T-helper 1 cell treated with Interleukin-12 subunit alpha and Interleukin-12 subunit beta and Interleukin-4 antibody, amounts not matched to agents 30 μg/mL and 1 μg/mL, for 36 hours (primary cell): ENCODE measurements around the gene ZBTB46.

Source experiments
- H3K27ac Mint-ChIP-seq: one replicate; pipeline ENCODE4 v1.8.0; 2021; ENCODE audit warnings: mild to moderate bottlenecking, mixed read lengths
- H3K27me3 Mint-ChIP-seq: one replicate; pipeline ENCODE4 v1.8.0; 2021; ENCODE audit warnings: low read depth, mixed read lengths
- H3K36me3 Mint-ChIP-seq: one replicate; pipeline ENCODE4 v1.8.0; 2021; ENCODE audit warnings: low read depth, mixed read lengths
- H3K4me1 Mint-ChIP-seq: one replicate; pipeline ENCODE4 v1.8.0; 2021; ENCODE audit warnings: low read depth, mixed read lengths
- H3K4me3 Mint-ChIP-seq: one replicate; pipeline ENCODE4 v1.8.0; 2021; ENCODE audit warnings: mild to moderate bottlenecking, moderate library complexity, mixed read lengths
- H3K9me3 Mint-ChIP-seq: one replicate; pipeline ENCODE4 v1.8.0; 2021; ENCODE audit warnings: mixed read lengths

The ZBTB46 gene

DNA sequence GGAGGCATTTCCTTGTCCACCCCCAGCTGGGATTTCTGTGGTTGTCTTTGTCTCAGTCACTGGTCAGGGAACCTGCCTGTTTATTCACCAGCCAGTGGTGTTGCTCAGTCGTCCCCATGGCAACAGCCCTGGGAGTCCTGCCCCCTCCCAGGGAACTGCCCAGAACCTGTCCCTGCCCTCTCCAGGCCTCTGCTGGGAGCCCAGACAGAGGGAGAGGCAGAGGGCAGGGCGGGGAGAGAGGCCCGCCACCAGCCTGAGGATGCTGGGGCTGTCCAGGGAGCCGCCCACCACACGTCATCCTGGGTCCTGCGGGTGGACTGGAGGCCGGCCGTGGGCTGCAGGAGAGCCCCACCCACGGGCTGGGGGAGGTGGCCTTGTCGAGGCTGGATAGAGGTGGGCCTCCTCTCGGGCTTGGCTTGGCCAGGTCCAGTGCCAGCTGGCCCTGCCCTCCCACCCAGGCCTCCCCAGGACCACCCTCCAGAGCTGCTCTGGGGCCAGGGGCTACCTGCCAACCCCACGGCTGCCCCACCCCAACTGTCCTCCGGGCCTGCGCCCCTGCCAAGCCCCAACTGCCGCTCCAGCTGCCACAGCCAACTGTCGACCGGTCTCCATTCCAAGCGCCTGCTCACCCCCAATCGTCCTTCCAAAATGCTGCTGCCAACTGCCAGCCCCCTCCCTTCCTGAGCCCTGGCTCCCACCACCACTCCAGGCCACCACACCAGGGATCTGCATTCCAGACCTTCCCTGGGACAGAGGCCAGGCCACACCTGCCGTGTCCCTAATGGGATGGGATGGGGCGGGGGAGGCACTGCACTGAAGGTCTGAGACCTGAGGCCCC is 4.2 kb upstream of the ZBTB46 start:
- H3K27ac Mint-ChIP-seq: no peak overlapping the region
- H3K4me1 Mint-ChIP-seq: no peaks in the 10 kb centered on the region
- peaks cover 27% of the 10 kb centered on the region for H3K27me3 Mint-ChIP-seq
- no peak overlapping the region for H3K4me3 Mint-ChIP-seq
- H3K36me3 Mint-ChIP-seq: no peaks in the 10 kb centered on the region
- H3K9me3 Mint-ChIP-seq: no peaks in the 10 kb centered on the region

DNA sequence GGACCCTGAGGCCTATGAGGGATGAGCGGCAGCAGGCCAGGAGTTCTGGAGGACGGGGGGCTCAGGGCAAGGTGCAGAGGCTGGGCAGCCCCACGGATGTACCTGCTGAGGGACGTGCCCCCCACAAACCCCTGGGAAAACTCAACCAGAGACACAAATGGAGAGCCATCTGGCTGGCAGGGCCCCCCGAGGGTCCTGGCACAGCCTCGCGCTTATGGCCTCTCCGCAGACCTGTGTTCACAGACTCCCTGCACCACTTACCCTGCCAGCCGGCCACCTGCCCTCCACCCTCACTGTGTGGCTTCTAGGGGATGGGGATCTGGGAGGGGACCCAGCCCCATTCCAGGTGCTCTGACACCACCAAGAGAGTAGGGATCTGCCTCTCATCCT is 3.4 kb upstream of the ZBTB46 start:
- H3K36me3 Mint-ChIP-seq: peaks cover 3% of the 10 kb centered on the region
- no peak overlapping the region for H3K4me3 Mint-ChIP-seq
- peaks cover 6% of the 10 kb centered on the region for H3K4me1 Mint-ChIP-seq
- H3K27me3 Mint-ChIP-seq: peaks cover 34% of the 10 kb centered on the region
- no peak overlapping the region for H3K27ac Mint-ChIP-seq
- no peaks in the 10 kb centered on the region for H3K9me3 Mint-ChIP-seq

DNA sequence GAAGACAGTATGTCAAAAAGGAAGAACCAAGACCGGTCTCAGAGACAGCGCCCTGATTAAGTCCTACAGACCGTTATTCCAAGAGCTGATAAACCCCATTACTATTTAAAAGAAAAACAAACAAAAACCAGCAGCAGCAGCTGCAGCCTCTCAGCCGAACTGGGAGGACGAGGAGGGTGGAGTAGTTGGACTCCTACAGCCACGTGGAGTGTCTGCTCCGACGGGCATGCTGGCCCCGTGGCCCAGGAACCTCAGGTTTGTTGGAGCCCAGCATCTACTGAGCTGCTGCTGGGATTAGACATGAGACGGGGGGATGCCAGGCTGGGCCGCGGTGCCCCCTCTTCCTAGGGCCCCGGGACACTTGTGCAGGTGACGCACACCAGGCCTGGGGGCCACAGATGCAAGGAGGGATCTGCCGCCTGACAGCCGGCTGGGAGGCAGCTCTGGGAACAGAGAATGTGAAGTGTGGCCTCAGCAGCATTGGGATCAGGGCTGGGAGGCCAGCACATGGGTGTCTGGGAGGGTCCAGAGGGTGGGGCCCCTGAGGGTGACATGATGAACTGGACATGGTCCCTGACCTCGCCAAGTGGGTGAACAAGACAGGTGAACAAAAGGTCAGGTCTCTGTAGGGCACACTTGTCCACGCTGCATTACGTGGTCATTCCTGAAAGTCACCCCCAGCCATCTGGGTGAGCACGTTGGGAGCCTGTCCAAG is 2.9 kb upstream of the ZBTB46 start:
- peaks cover 40% of the 10 kb centered on the region for H3K27me3 Mint-ChIP-seq
- H3K27ac Mint-ChIP-seq: no peak overlapping the region
- H3K4me1 Mint-ChIP-seq: peaks cover 8% of the 10 kb centered on the region
- H3K9me3 Mint-ChIP-seq: no peaks in the 10 kb centered on the region
- H3K36me3 Mint-ChIP-seq: peaks cover 3% of the 10 kb centered on the region
- H3K4me3 Mint-ChIP-seq: no peak overlapping the region

DNA sequence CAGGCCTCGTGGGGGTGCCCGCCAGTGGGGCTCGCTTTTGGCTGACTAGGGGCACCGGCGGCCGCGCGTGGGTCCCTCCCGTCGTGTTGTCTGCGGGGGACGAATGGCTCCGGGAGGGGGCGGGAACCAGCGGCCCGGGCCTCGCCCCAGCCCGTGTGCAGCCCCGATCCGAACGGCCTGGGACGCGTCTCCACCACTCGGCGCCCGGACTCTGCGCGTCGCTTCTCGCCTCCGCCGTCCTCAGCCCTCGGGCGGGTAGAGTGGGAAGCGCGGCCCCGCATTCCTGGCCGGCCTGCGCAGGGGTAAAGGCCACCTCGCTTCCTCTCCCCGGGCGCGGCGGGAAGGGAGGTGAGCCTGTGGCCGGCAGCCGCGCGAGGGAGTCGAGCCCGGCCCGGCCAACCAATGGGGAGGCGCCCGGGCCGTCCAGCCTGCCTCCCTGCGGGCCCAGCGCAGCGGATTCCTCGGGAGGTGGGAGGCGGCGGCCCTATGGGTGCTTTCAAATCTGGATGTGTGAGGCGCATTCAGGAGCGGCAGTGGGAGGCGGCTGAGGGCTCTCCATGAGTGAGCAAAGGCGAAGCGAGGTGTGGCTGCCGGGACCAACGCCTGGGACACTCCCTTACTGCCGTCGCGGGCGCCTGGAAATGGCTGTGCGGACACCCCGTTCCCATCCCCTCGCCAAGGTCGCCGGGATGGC is 1.1 kb upstream of the ZBTB46 start:
- Mint-ChIP-seq H3K27ac (no peak overlapping the region), H3K36me3 (peaks cover 3% of the 10 kb centered on the region), H3K4me3 (peak overlapping the region; percentile 10), H3K4me1 (peaks cover 8% of the 10 kb centered on the region), H3K9me3 (no peaks in the 10 kb centered on the region), H3K27me3 (peaks cover 42% of the 10 kb centered on the region)

DNA sequence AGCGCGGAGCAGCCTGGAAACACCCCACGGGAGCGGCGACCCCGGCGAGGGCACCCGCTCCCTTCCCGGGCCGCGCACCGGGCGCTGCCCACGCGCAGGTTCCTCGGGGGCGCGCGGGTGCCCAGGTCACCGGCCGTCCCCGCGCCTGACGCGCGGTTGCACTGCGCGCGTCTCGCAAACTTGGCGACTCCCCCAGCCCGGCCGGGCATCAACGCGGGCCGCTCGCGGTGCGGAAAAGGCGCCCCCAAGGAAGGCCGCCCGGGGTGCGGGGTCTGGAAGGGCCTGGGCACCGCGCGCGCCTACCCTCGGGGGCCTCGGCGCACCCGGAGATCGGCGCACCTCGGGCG is 555 bp upstream of the ZBTB46 start:
- Mint-ChIP-seq H3K4me3 (no peak overlapping the region), H3K36me3 (peaks cover 3% of the 10 kb centered on the region), H3K9me3 (no peaks in the 10 kb centered on the region), H3K27ac (no peak overlapping the region), H3K4me1 (peaks cover 8% of the 10 kb centered on the region), H3K27me3 (peaks cover 46% of the 10 kb centered on the region)

DNA sequence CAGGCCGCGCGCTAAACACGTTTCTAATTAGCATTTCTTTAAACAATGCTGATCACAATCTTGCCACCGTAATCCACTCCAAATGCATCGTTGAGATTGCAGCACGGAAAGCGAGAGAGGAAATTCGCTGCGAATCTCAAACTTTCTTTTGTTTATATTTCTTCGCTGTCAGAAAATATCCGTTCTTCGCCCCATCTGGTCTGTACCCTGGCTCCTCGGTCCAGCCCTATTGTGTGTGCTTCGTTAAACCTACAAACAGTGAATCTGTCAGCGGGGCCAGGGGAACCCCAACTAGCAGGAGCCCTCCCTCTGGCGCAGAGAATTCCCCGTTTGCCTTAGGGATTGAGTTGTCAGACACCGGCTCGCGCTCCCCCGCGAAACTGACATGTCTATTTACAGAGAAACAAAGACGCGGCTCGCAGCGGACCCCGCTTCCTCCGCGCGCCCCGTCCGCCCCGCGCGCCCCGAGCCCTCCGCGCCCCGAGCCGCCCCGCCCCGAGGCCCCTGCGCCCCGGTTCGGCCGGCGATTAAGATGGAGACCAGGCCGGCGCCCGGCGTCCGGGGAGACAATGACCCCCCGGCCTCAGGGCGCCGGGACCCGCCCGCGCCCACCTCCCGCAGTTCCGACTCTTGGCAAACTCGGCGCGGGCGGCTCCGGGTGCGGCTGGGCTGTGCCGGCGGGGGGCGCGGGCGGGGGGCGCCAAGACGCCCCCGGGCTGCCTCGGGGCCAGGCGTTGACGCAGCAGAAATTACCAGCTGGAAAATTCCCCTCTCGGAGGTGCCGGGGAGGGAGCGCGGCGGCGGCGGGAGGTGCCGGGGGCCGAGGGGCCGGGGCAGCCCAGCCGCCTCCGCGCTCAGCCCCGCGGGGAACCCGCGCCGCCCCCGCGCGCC is 874 bp downstream of the ZBTB46 start:
- Mint-ChIP-seq H3K27ac (peak overlapping the region; percentile 50), H3K9me3 (no peaks in the 10 kb centered on the region), H3K4me3 (peak overlapping the region; percentile 90), H3K36me3 (peaks cover 3% of the 10 kb centered on the region), H3K4me1 (peaks cover 8% of the 10 kb centered on the region), H3K27me3 (peaks cover 57% of the 10 kb centered on the region)

DNA sequence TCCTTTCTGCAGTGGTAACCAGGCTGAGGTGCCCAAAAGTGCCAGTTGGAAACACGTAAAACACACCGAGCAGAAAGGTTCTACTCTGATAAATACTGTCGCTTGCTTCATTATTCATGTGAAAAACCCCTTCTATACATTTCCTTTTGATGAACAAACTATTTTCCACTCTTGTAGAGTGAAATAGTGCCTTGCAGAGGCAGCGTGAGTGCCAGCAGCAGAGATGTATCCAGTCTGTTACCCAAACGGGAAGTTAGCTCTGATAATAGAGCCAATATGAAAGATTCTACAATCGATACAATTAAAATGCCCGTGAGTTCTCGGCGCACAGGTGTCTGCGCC is 1.5 kb downstream of the ZBTB46 start:
- Mint-ChIP-seq H3K9me3 (no peaks in the 10 kb centered on the region), H3K27ac (peak overlapping the region; percentile 50), H3K4me3 (peak overlapping the region; percentile 90), H3K4me1 (peaks cover 8% of the 10 kb centered on the region), H3K36me3 (peaks cover 3% of the 10 kb centered on the region), H3K27me3 (peaks cover 57% of the 10 kb centered on the region)

DNA sequence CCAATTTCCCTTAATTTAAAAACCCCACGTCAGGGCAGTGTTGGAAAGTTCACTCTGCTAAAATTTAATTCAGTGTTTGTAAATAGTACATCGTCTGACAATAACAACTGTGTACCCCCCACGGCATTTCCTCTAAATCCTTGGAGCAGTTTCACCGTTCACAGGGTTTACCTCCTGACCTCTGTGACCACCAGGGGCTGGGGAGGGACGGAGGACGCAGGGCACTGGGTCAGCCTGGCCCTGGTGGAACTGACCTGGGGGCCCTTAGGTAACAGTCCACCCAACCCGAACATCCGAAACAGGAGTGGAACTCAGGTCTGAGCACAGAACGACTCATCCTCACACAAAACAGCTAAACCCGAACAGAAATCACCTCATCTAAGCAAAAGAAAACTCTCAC is 2.1 kb downstream of the ZBTB46 start:
- H3K36me3 Mint-ChIP-seq: peaks cover 3% of the 10 kb centered on the region
- peaks cover 56% of the 10 kb centered on the region for H3K27me3 Mint-ChIP-seq
- H3K4me3 Mint-ChIP-seq: no peak overlapping the region
- no peaks in the 10 kb centered on the region for H3K9me3 Mint-ChIP-seq
- H3K27ac Mint-ChIP-seq: no peak overlapping the region
- peaks cover 8% of the 10 kb centered on the region for H3K4me1 Mint-ChIP-seq

DNA sequence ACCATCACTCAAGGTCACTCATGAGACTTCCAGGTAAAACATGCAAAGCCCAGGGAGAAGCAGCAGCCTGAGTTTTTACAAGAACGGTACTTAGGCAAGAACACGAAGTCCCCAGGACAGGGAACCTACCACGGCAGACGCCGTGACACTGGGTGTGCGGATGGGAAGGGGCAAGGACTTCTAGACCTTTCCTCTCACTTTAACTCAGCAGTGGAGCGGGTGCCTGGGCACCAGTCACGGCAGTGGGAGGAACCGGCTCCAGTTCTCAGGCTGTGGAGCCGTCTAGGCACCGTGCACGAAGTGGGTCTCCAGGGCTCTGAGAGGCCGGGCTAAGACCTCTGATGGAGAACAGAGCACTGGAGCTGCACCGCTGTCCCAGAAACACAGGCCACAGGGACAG is 2.5 kb downstream of the ZBTB46 start:
- H3K4me3 Mint-ChIP-seq: no peak overlapping the region
- no peaks in the 10 kb centered on the region for H3K9me3 Mint-ChIP-seq
- H3K27ac Mint-ChIP-seq: no peak overlapping the region
- peaks cover 8% of the 10 kb centered on the region for H3K4me1 Mint-ChIP-seq
- H3K36me3 Mint-ChIP-seq: peaks cover 3% of the 10 kb centered on the region
- peaks cover 56% of the 10 kb centered on the region for H3K27me3 Mint-ChIP-seq

DNA sequence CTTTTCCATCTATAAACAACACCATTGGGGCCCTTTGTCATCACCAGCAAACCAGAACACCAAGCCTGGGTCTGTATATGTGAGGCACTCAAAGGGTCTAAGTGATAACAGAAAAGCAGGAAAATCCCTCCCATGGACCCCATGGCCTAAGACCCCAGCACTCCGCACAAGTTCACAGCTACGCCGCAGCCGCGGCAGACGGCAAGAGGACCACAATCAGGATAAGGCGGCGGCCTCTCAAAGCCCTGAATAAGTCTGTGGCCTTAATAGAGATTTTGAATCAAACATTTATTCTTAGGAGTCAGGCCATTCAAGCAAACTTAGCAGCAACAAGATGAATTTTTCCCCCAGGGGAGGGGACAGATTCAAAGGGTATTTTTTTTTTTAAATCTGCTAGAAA is 2.9 kb downstream of the ZBTB46 start:
- peaks cover 52% of the 10 kb centered on the region for H3K27me3 Mint-ChIP-seq
- H3K4me3 Mint-ChIP-seq: no peak overlapping the region
- no peaks in the 10 kb centered on the region for H3K9me3 Mint-ChIP-seq
- no peak overlapping the region for H3K27ac Mint-ChIP-seq
- peaks cover 8% of the 10 kb centered on the region for H3K4me1 Mint-ChIP-seq
- H3K36me3 Mint-ChIP-seq: peaks cover 3% of the 10 kb centered on the region

DNA sequence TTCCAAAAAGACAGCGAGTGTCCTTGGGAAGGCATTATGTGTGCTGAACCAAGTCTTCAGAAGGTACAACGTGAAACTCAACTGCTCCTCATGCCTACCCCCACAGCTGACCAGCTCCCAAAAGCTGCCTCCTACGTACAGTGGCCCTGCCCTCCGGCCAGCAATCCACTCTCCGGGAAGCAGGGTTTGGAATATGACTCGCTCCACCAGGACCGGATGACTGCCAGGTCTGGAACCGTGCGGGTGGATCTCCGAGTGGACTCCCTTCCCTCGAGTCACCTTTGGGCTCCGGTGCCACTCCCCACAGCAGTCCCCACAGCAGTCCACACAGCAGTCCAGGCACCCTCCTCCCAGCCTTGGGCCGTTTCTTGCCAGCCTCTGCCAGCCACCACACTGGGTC is 4.3 kb downstream of the ZBTB46 start:
- Mint-ChIP-seq H3K27me3 (peaks cover 44% of the 10 kb centered on the region), H3K4me1 (peaks cover 8% of the 10 kb centered on the region)

DNA sequence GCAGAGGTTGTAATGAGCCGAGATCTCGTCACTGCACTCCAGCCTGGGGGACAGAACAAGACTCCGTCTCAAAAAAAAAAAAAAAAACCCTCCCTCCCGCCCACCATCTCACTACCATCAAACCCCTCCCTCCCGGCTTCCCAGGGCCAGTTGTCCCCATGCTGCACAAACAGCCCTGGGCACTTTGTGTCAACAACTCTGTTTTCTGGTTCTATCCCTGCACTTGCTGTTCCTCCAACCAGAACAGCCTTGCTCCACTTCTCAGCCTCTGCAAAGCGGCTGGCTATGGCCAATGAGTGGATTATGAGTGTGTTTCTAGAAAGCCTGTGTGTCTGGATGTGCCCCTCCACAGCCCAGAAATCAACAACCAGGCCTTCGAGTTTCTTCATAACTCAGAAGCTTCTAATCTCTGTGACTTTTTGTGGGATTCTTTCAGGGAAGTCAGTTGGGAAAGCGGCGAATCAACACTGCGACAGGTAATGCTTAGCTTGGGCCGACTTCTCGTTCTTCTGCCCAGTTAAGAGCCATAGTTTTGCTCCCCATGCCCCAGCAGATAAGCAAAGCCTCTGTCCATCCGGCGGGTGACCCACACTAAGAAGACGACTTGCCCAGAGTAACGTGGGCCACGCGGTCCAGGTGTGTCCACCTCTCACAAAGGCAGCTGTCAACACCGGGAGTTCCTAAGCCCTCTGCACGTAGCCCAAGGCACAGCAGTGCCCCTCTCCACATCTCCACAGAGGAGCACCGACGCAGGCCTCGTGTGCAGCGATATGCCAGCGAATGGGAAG is 5.5 kb downstream of the ZBTB46 start:
- no peak overlapping the region for H3K4me3 Mint-ChIP-seq
- H3K4me1 Mint-ChIP-seq: peaks cover 8% of the 10 kb centered on the region
- H3K27me3 Mint-ChIP-seq: peaks cover 44% of the 10 kb centered on the region
- no peaks in the 10 kb centered on the region for H3K9me3 Mint-ChIP-seq
- H3K27ac Mint-ChIP-seq: no peak overlapping the region
- peaks cover 3% of the 10 kb centered on the region for H3K36me3 Mint-ChIP-seq

More for the DNA sequence above, 4.3 kb downstream of the ZBTB46 start:
- Mint-ChIP-seq H3K27ac (no peak overlapping the region), H3K4me3 (no peak overlapping the region), H3K9me3 (no peaks in the 10 kb centered on the region), H3K36me3 (peaks cover 3% of the 10 kb centered on the region)

DNA sequence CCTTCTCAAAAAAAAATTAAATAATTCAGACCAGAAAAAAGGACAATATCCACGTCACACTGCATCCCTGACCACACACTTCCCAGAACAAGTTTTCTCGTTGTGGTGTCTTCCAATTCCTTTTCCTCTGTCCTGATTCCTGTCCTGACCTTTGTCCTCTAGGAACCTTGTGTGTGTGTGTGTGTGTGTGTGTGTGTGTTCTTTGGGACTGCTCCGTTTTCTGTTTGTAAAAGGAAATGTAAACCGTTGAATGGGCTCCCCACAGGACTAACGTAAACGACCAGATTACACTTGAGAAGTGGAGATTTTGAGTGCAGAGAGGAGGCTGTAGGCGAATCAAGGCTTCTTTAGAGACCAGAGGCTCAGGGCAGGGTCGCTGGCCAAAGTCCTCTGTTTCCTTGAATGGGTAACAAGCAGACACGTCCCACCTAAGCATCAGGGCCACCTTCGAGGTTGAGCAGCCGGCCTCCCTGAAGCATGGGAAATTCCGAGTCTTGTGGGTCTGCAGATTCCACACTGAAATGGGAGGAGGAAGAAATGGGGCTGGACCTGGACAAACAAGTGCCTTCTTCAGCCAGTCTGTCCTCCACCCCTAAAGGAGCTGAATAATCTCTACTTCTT is 7.3 kb downstream of the ZBTB46 start:
- Mint-ChIP-seq H3K4me3 (no peak overlapping the region), H3K9me3 (no peaks in the 10 kb centered on the region), H3K27me3 (peaks cover 30% of the 10 kb centered on the region), H3K4me1 (no peaks in the 10 kb centered on the region), H3K36me3 (no peaks in the 10 kb centered on the region), H3K27ac (no peak overlapping the region)
